ENCODE results near the gene DEXI.

Gene DEXI

DNA sequence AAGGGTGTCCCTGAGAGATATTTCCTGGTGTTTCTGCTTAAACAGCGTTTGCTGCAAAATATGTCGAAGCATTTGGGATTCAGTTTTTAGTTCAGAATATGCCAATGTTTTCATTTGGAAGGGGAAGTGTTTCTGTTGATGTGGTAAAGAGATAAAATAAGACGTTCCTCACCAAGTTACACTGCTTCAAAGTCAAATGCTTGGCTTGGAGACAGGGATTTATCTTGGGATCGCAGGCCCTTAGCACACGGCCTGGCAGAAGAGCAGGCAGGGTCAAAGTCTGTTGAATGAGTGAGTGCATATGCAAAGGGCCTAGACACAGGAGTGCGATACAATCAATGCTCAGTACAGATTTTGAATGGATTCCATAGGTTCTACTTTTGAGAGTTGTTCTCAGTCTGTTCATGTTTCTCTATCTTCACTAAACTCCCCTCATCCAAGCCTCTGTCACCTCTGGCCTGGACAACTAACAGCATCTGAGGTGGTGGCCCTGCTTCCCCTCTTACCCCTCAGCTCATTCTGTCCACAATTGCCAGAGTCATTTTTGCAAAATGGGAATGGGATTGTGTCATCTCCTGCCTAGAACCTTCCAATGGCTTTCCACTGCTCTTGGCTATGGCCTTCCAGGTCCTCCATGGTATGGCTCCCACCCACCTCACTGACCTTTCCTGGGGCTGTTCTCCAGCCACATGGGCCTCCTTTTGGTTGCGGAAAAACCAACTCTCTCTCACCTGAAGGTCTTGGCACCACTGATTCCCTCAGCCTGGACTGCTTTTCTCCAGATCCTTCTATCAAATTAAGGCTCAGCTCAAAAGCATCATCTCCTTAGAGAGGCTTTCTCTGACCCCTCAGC lies 3.2 kb downstream of the DEXI start:
- ChIA-PET CTCF (no interaction called here), POLR2A (no interaction called here)
- H3K4me3 ChIP-seq (ENCODE audit: low read depth, low read length) = no peak overlapping the region
- H3K9me3 ChIP-seq (ENCODE audit: control insufficient read depth, insufficient read depth, low read depth, low read length) = no peaks in the 10 kb centered on the region
- TF ChIP-seq KLF10 (tag by site-specific recombination; IDR thresholded peaks at IDR 0.05) = no peak
- TF ChIP-seq ZNF629 (tag by site-specific recombination; IDR thresholded peaks at IDR 0.05) = no peak
- no peak for TF ChIP-seq ZNF239 (tag by site-specific recombination; IDR thresholded peaks at IDR 0.05)
- no peak for TF ChIP-seq ZNF510 (tag by site-specific recombination; IDR thresholded peaks at IDR 0.05; ENCODE audit: insufficient replicate concordance)
- no peak for TF ChIP-seq ZNF785 (tag by site-specific recombination; IDR thresholded peaks at IDR 0.05)
- TF ChIP-seq ZNF175 (tag by site-specific recombination; IDR thresholded peaks at IDR 0.05) = no peak
- TF ChIP-seq, protein P1, sequence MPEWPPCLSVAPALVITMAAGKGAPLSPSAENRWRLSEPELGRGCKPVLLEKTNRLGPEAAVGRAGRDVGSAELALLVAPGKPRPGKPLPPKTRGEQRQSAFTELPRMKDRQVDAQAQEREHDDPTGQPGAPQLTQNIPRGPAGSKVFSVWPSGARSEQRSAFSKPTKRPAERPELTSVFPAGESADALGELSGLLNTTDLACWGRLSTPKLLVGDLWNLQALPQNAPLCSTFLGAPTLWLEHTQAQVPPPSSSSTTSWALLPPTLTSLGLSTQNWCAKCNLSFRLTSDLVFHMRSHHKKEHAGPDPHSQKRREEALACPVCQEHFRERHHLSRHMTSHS (tag by site-specific recombination; IDR thresholded peaks at IDR 0.05) = no peak
- peaks cover 7% of the 10 kb centered on the region for H3K4me1 ChIP-seq (ENCODE audit: control insufficient read depth, insufficient read depth, low read length)
- no peak overlapping the region for H3K27ac ChIP-seq (ENCODE audit: extremely low read depth, low read depth, low read length)
- H3K36me3 ChIP-seq (ENCODE audit: control insufficient read depth in 2 of 2, insufficient read depth in 1 of 2, low read length in 2 of 2) = peaks cover 0 to 44% of the 10 kb centered on the region in 2 experiments; a peak in 1 of 3 replicates

DNA sequence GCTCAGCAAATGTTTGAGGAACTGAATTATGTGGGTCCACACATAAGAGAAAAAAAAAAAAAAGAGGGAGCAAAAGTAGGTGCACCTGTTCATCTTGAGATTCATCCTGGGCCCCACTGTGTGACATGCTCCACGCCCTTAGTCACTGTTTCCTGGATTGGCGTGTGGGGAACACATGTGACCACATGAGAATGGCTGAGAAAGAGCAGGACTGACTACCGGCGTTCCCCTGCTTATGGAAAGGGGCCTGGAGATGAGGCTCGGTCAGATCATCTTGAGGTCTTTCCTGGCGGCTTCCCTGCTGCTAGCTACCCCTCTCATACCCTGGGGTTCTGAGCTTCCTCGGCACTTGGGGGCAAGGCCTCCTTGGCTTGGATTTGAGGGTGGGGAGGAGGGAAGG lies 3.9 kb downstream of the DEXI start:
- Histone ChIP-seq H3K9me3 (ENCODE audit: control insufficient read depth, insufficient read depth, low read depth, low read length) (no peaks in the 10 kb centered on the region), H3K4me3 (ENCODE audit: low read depth, low read length) (no peak overlapping the region), H3K4me1 (ENCODE audit: control insufficient read depth, insufficient read depth, low read length) (peaks cover 7% of the 10 kb centered on the region), H3K36me3 (ENCODE audit: control insufficient read depth in 2 of 2, insufficient read depth in 1 of 2, low read length in 2 of 2) (peaks cover 0 to 51% of the 10 kb centered on the region in 2 experiments; a peak in 1 of 3 replicates), H3K27ac (ENCODE audit: extremely low read depth, low read depth, low read length) (no peak overlapping the region)
- TF ChIP-seq ZNF664 (tag by site-specific recombination; IDR thresholded peaks at IDR 0.05) (no peak), ZNF501 (tag by site-specific recombination; IDR thresholded peaks at IDR 0.05) (no peak), ZNF571 (tag by site-specific recombination; IDR thresholded peaks at IDR 0.05) (no peak), ZNF747 (tag by site-specific recombination; IDR thresholded peaks at IDR 0.05) (no peak), BCL11A (tag by site-specific recombination; IDR thresholded peaks at IDR 0.05; ENCODE audit: low read depth) (no peak), ZNF138 (tag by site-specific recombination; IDR thresholded peaks at IDR 0.05; ENCODE audit: borderline replicate concordance) (no peak)
- TF ChIP-seq, protein P2, sequence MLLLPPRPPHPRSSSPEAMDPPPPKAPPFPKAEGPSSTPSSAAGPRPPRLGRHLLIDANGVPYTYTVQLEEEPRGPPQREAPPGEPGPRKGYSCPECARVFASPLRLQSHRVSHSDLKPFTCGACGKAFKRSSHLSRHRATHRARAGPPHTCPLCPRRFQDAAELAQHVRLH (tag by site-specific recombination; IDR thresholded peaks at IDR 0.05) = no peak
- TF ChIP-seq, protein P3, sequence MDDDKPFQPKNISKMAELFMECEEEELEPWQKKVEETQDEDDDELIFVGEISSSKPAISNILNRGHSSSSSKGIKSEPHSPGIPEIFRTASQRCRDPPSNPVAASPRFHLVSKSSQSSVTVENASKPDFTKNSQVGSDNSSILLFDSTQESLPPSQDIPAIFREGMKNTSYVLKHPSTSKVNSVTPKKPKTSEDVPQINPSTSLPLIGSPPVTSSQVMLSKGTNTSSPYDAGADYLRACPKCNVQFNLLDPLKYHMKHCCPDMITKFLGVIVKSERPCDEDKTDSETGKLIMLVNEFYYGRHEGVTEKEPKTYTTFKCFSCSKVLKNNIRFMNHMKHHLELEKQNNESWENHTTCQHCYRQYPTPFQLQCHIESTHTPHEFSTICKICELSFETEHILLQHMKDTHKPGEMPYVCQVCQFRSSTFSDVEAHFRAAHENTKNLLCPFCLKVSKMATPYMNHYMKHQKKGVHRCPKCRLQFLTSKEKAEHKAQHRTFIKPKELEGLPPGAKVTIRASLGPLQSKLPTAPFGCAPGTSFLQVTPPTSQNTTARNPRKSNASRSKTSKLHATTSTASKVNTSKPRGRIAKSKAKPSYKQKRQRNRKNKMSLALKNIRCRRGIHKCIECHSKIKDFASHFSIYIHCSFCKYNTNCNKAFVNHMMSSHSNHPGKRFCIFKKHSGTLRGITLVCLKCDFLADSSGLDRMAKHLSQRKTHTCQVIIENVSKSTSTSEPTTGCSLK (tag by site-specific recombination; IDR thresholded peaks at IDR 0.05) = no peak
- TF ChIP-seq, protein P4, sequence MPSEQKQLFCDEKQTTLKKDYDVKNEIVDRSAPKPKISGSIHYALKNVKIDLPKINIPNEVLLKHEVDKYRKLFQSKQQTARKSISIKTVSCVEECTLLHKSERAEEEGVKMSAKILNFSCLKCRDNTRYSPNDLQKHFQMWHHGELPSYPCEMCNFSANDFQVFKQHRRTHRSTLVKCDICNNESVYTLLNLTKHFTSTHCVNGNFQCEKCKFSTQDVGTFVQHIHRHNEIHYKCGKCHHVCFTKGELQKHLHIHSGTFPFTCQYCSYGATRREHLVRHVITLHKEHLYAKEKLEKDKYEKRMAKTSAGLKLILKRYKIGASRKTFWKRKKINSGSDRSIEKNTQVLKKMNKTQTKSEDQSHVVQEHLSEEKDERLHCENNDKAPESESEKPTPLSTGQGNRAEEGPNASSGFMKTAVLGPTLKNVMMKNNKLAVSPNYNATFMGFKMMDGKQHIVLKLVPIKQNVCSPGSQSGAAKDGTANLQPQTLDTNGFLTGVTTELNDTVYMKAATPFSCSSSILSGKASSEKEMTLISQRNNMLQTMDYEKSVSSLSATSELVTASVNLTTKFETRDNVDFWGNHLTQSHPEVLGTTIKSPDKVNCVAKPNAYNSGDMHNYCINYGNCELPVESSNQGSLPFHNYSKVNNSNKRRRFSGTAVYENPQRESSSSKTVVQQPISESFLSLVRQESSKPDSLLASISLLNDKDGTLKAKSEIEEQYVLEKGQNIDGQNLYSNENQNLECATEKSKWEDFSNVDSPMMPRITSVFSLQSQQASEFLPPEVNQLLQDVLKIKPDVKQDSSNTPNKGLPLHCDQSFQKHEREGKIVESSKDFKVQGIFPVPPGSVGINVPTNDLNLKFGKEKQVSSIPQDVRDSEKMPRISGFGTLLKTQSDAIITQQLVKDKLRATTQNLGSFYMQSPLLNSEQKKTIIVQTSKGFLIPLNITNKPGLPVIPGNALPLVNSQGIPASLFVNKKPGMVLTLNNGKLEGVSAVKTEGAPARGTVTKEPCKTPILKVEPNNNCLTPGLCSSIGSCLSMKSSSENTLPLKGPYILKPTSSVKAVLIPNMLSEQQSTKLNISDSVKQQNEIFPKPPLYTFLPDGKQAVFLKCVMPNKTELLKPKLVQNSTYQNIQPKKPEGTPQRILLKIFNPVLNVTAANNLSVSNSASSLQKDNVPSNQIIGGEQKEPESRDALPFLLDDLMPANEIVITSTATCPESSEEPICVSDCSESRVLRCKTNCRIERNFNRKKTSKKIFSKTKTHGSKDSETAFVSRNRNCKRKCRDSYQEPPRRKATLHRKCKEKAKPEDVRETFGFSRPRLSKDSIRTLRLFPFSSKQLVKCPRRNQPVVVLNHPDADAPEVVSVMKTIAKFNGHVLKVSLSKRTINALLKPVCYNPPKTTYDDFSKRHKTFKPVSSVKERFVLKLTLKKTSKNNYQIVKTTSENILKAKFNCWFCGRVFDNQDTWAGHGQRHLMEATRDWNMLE (tag by site-specific recombination; conservative IDR thresholded peaks at IDR 0.05; ENCODE audit: low read depth) = no peak
- CTCF ChIA-PET = no interaction called here
- POLR2A ChIA-PET = no interaction called here

Data from HEK293 (cell line).